AG04450 (cell line): Measurements from ENCODE around the gene GRAMD1A. TPM values are rescaled to one million over a fixed set of nuclear protein-coding genes. Genes with fewer than 3 reads are reported as not detected.
"Not testable (repeated sequence)": the region's sequence is repeated elsewhere in the genome, so short reads cannot be mapped to it uniquely, and the experiment has no call there.

Experiments
- CTCF ChIA-PET: fragments of 300-600, 350-600 bp; formaldehyde crosslinking; extraction: SDS; loops from one replicate; lab custom pipeline; 2022; ENCODE audit warnings: antibody characterized with exemption, inconsistent platforms; lab: Charles Lee
- POLR2A ChIA-PET: fragments of 350-600 bp; formaldehyde crosslinking; extraction: SDS; loops from one replicate; lab custom pipeline; 2021; ENCODE audit warnings: antibody characterized with exemption, inconsistent platforms; lab: Yijun Ruan, JAX
- DNase-seq: peaks from one replicate; pipeline ENCODE4 v3.0.0-alpha.2; 2011; ENCODE audit warnings: low read depth, low spot score
- H3K27ac ChIP-seq: one replicate; pipeline ENCODE4 v1.5.1; 2012; ENCODE audit warnings: low read depth, low read length, control low read depth
- H3K27me3 ChIP-seq: one replicate; pipeline ENCODE4 v1.6.0; 2012; ENCODE audit warnings: low read length; ENCODE audit not compliant: control insufficient read depth, insufficient read depth
- H3K4me3 ChIP-seq: 2 replicates; pipeline ENCODE4 v1.5.1; 2011; ENCODE audit warnings: mild to moderate bottlenecking, low read depth, low read length, control low read depth
- H3K9me3 ChIP-seq: 2 replicates; pipeline ENCODE4 v1.5.1; 2012; ENCODE audit warnings: low read length; ENCODE audit not compliant: control insufficient read depth, insufficient read depth
- CTCF ChIP-seq: IDR thresholded peaks from 2 replicates; pipeline ENCODE4 v1.5.1; 2011; ENCODE audit warnings: low read depth, low read length, control low read depth, inconsistent platforms
- polyA plus RNA-seq: library from polyadenylated mRNA; depleted of rRNA; stranded (reverse); fragments of >200 nt; gene quantifications from 2 replicates; pipeline ENCODE4 v1.2.3, GENCODE V29; 2011

Gene GRAMD1A
- polyA plus RNA-seq, 1 experiment, result 53.2 TPM

GRCh38 chr19:35013041-35013819 is 13.1 kb downstream of the GRAMD1A start:
- Histone ChIP-seq H3K27me3 (no peaks in the 10 kb centered on the region), H3K4me3 (no peak overlapping the region), H3K9me3 (no peaks in the 10 kb centered on the region; the same call in 1 of the 2 replicates), H3K27ac (no peak overlapping the region)
- no peak for DNase-seq
- CTCF ChIA-PET, result interaction anchor here (0.6 to 2.1 kb wide), 6 partner anchors 10 to 54 kb away, joined by 3 to 31 read pairs (median 4); no protein-coding TSS in a partner anchor
- POLR2A ChIA-PET, result no interaction called here
- TF ChIP-seq CTCF, result peak; percentile 97

GRCh38 chr19:35013820-35014754 is 14.0 kb downstream of the GRAMD1A start:
- Histone ChIP-seq H3K27me3 (no peaks in the 10 kb centered on the region), H3K27ac (no peak overlapping the region), H3K4me3 (no peak overlapping the region), H3K9me3 (no peaks in the 10 kb centered on the region; the same call in 1 of the 2 replicates)
- ChIA-PET CTCF (interaction anchor here (1.8 kb wide), 1 partner anchor 41 kb away, joined by 11 read pairs; no protein-coding TSS in a partner anchor), POLR2A (no interaction called here)
- no peak for DNase-seq
- no peak for TF ChIP-seq CTCF

- H3K9me3 ChIP-seq, H3K4me3 ChIP-seq, POLR2A ChIA-PET, DNase-seq, H3K27ac ChIP-seq, H3K27me3 ChIP-seq: not testable (repeated sequence)
- CTCF ChIA-PET, result interaction anchor here (1.8 kb wide), 1 partner anchor 42 kb away, joined by 11 read pairs; no protein-coding TSS in a partner anchor
Measured at GRCh38 chr19:35014774-35015173, 14.7 kb downstream of the GRAMD1A start.

- Histone ChIP-seq H3K27ac (no peak overlapping the region), H3K4me3 (no peak overlapping the region), H3K9me3 (no peaks in the 10 kb centered on the region; the same call in 1 of the 2 replicates), H3K27me3 (no peaks in the 10 kb centered on the region)
- ChIA-PET CTCF (interaction anchor here (1.8 kb wide), 1 partner anchor 43 kb away, joined by 11 read pairs; no protein-coding TSS in a partner anchor), POLR2A (no interaction called here)
- DNase-seq, result no peak
- no peak for TF ChIP-seq CTCF
Measured at GRCh38 chr19:35015270-35015953, 15.3 kb downstream of the GRAMD1A start.

GRCh38 chr19:35015954-35016351 is 15.8 kb downstream of the GRAMD1A start:
- no peak for DNase-seq
- Histone ChIP-seq H3K27ac (no peak overlapping the region), H3K9me3 (no peaks in the 10 kb centered on the region; the same call in 1 of the 2 replicates), H3K4me3 (no peak overlapping the region), H3K27me3 (no peaks in the 10 kb centered on the region)
- no peak for TF ChIP-seq CTCF
- POLR2A ChIA-PET, result no interaction called here
- CTCF ChIA-PET, result no interaction called here
